Stimulated activated naive CD4-positive, alpha-beta T cell treated with Interleukin-2 at 50 U/mL for 16 hours (primary cell): Measurements from ENCODE around the gene KLHL6.
A peak's percentile ranks its signal among the peaks of the same experiment; 100 is the strongest.
"Not testable (repeated sequence)": the region's sequence is repeated elsewhere in the genome, so short reads cannot be mapped to it uniquely, and the experiment has no call there.

Source experiments
- DNase-seq: peaks from one replicate; lab custom pipeline; 2025; lab: John Stamatoyannopoulos, UW

KLHL6 gene

GRCh38 chr3:183555541-183556081, at the start of gene KLHL6:
Gene KLHL6, minus strand, starts transcription at chr3:183555706. Its CDS starts 53 bp downstream, at chr3:183555653.
- peak; percentile 76 for DNase-seq

- DNase-seq = no peak
These were observed 42.5 kb upstream of the KLHL6 start for GRCh38 chr3:183597959-183598358.

GRCh38 chr3:183594636-183595035, 39.1 kb upstream of the KLHL6 start:
- no peak for DNase-seq

- no peak for DNase-seq
These were observed 37.3 kb upstream of the KLHL6 start for GRCh38 chr3:183592821-183593220.

- no peak for DNase-seq
These were observed 36.5 kb upstream of the KLHL6 start for GRCh38 chr3:183591881-183592521.

GRCh38 chr3:183590442-183590841, 34.9 kb upstream of the KLHL6 start:
- DNase-seq = no peak

GRCh38 chr3:183587336-183587735, 31.8 kb upstream of the KLHL6 start:
- no peak for DNase-seq

- DNase-seq = no peak
These were observed 31.0 kb upstream of the KLHL6 start for GRCh38 chr3:183586477-183586876.

GRCh38 chr3:183584914-183585280, 29.4 kb upstream of the KLHL6 start:
- DNase-seq = no peak

GRCh38 chr3:183584246-183584913, 28.9 kb upstream of the KLHL6 start:
- no peak for DNase-seq

GRCh38 chr3:183583331-183584245, 28.1 kb upstream of the KLHL6 start:
- no peak for DNase-seq

GRCh38 chr3:183582161-183582560, 26.7 kb upstream of the KLHL6 start:
- no peak for DNase-seq

- no peak for DNase-seq
These were observed 26.1 kb upstream of the KLHL6 start for GRCh38 chr3:183581496-183582155.

GRCh38 chr3:183579967-183580900, 24.7 kb upstream of the KLHL6 start:
- DNase-seq = no peak

GRCh38 chr3:183578179-183578578, 22.7 kb upstream of the KLHL6 start:
- DNase-seq = no peak

- DNase-seq = no peak
These were observed 21.8 kb upstream of the KLHL6 start for GRCh38 chr3:183577346-183577745.

GRCh38 chr3:183576487-183577107, 21.1 kb upstream of the KLHL6 start:
- no peak for DNase-seq

GRCh38 chr3:183572935-183573334, 17.4 kb upstream of the KLHL6 start:
- DNase-seq = no peak

GRCh38 chr3:183570191-183570590, 14.7 kb upstream of the KLHL6 start:
- DNase-seq = not testable (repeated sequence)

GRCh38 chr3:183566880-183567279, 11.4 kb upstream of the KLHL6 start:
- DNase-seq = no peak
